SK-N-SH treated with all-trans-retinoic acid at 6 μM for 48 hours (cell line): ENCODE results near the gene DDN.

Experiments used
- GLIS3 ChIP-seq: fragments of 250-450 bp; sonication (Bioruptor Pico); IDR thresholded peaks from 2 replicates; pipeline ENCODE4 v1.5.0; 2020; ENCODE audit warnings: mild to moderate bottlenecking, moderate library complexity
- PATZ1 ChIP-seq: fragments of 250-450 bp; sonication (Bioruptor Pico); IDR thresholded peaks from 2 replicates; pipeline ENCODE4 v1.8.0; 2020; ENCODE audit warnings: mild to moderate bottlenecking, moderate library complexity, borderline replicate concordance
- TSHZ2 ChIP-seq: fragments of 250-450 bp; sonication (Bioruptor Pico); IDR thresholded peaks from 2 replicates; pipeline ENCODE4 v1.5.0; 2020; ENCODE audit warnings: mild to moderate bottlenecking, moderate library complexity
- ZFP3 ChIP-seq: fragments of 250-450 bp; sonication (Bioruptor Pico); IDR thresholded peaks from 2 replicates; pipeline ENCODE4 v1.5.0; 2020; ENCODE audit warnings: mild to moderate bottlenecking, moderate library complexity
- ZFP30 ChIP-seq: fragments of 450-650 bp; formaldehyde crosslinking; IDR thresholded peaks from 2 replicates; pipeline ENCODE4 v1.5.0; 2022; ENCODE audit warnings: mild to moderate bottlenecking, moderate library complexity
- ZNF565 ChIP-seq: fragments of 450-650 bp; formaldehyde crosslinking; conservative IDR thresholded peaks from 2 replicates; pipeline ENCODE4 v1.5.0; 2020; ENCODE audit warnings: low read depth, mild to moderate bottlenecking, moderate library complexity

GRCh38 chr12:48947727-48948126 is 51.4 kb downstream of the DDN start:
- TF ChIP-seq TSHZ2 (CRISPR knock-in tag): no peak
- TF ChIP-seq GLIS3 (CRISPR knock-in tag): no peak
- no peak for TF ChIP-seq ZFP3 (CRISPR knock-in tag)
- no peak for TF ChIP-seq ZNF565 (CRISPR knock-in tag)
- no peak for TF ChIP-seq PATZ1 (CRISPR knock-in tag)
- no peak for TF ChIP-seq ZFP30 (CRISPR knock-in tag)
